Activated CD4-positive, alpha-beta T cell treated with anti-CD3 and anti-CD28 coated beads, Interleukin-2, amount 10 ng/mL, durations not matched to agents 7 days and 5 days (primary cell): ENCODE results near the gene SLIRP. TPM values are rescaled to one million over a fixed set of nuclear protein-coding genes. Genes with fewer than 3 reads are reported as not detected.
"Not testable (repeated sequence)": the region's sequence is repeated elsewhere in the genome, so short reads cannot be mapped to it uniquely, and the experiment has no call there.

ENCODE experiments used
- CTCF ChIA-PET: fragments of 350-600 bp; sonication (Branson Sonifier 250); formaldehyde crosslinking; loops from one replicate; lab custom pipeline; 2021; ENCODE audit warnings: antibody characterized with exemption; lab: Charles Lee
- POLR2A ChIA-PET: fragments of 350-600 bp; sonication (Branson Sonifier 250); formaldehyde crosslinking; loops from one replicate; lab custom pipeline; 2021; ENCODE audit warnings: antibody characterized with exemption; lab: Charles Lee
- DNase-seq: peaks from one replicate; pipeline ENCODE4 v3.0.0-alpha.2; 2020
- H3K27ac Mint-ChIP-seq: one replicate; pipeline ENCODE4 v1.8.0; 2021; ENCODE audit warnings: mild to moderate bottlenecking, moderate library complexity, mixed read lengths
- H3K27me3 Mint-ChIP-seq: one replicate; pipeline ENCODE4 v1.8.0; 2021; ENCODE audit warnings: mixed read lengths
- H3K36me3 Mint-ChIP-seq: one replicate; pipeline ENCODE4 v1.8.0; 2021; ENCODE audit warnings: low read depth, mixed read lengths
- H3K4me1 Mint-ChIP-seq: one replicate; pipeline ENCODE4 v1.8.0; 2021; ENCODE audit warnings: mixed read lengths
- H3K4me3 Mint-ChIP-seq: one replicate; pipeline ENCODE4 v1.8.0; 2021; ENCODE audit warnings: mild to moderate bottlenecking, moderate library complexity, mixed read lengths
- H3K9me3 Mint-ChIP-seq: one replicate; pipeline ENCODE4 v1.8.0; 2021; ENCODE audit warnings: mixed read lengths
- total RNA-seq, 2 experiments: library from RNA; stranded (reverse); gene quantifications; one replicate each; pipeline ENCODE4 v1.2.3, GENCODE V29; 2021

The SLIRP gene
- total RNA-seq, 2 experiments from 2014 or later, result 61.9 to 73.6 TPM

DNA sequence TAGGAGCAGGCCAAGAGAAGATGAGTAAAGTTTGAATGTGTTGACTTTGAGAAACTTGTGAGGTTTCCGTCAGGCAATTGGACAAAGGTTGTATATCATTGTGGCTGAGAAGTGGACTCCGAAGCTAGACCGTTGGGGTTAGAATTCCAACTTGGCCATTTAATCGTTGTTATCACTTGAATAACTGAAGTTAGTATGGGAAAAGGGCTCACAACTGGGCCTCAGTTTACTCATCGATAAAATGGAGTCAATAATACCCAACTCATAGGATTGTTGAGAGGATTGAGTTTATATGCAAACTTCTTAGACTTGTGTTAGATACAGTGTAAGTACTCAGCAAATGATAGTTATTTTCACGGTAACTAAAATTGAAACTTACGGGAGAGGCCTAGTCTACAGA is 846 bp downstream of the SLIRP start:
- H3K9me3 Mint-ChIP-seq, result no peaks in the 10 kb centered on the region
- peaks cover 48% of the 10 kb centered on the region for H3K36me3 Mint-ChIP-seq
- H3K4me1 Mint-ChIP-seq, result peaks cover 39% of the 10 kb centered on the region
- peak overlapping the region; percentile 91 for H3K4me3 Mint-ChIP-seq
- no peak for DNase-seq
- ChIA-PET CTCF (no interaction called here), POLR2A (no interaction called here)
- H3K27me3 Mint-ChIP-seq, result no peaks in the 10 kb centered on the region
- H3K27ac Mint-ChIP-seq, result peak overlapping the region; percentile 92

DNA sequence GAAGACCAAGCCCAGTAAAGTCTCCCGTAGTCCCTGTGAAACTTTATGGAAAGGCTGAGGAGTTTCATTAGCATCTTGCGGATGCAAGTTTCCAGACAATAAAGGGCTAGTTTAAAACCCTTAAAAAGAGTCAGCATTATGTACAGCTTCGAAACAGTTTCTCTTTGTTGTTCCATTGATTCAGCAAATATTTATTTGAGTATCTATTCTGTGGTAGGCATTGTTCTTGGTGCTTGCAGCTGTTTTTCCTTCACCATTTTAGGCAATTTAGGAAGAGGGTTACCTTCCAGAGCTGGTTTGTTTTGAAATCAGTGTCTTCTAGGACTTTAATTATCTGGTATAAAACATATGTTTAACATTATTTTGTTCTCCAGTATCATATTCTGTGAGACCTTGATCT is 1.5 kb downstream of the SLIRP start:
- POLR2A ChIA-PET, result no interaction called here
- CTCF ChIA-PET, result no interaction called here
- peak overlapping the region; percentile 92 for H3K27ac Mint-ChIP-seq
- peaks cover 39% of the 10 kb centered on the region for H3K4me1 Mint-ChIP-seq
- peaks cover 42% of the 10 kb centered on the region for H3K36me3 Mint-ChIP-seq
- peak overlapping the region; percentile 91 for H3K4me3 Mint-ChIP-seq
- H3K27me3 Mint-ChIP-seq, result no peaks in the 10 kb centered on the region
- no peaks in the 10 kb centered on the region for H3K9me3 Mint-ChIP-seq
- DNase-seq, result no peak

DNA sequence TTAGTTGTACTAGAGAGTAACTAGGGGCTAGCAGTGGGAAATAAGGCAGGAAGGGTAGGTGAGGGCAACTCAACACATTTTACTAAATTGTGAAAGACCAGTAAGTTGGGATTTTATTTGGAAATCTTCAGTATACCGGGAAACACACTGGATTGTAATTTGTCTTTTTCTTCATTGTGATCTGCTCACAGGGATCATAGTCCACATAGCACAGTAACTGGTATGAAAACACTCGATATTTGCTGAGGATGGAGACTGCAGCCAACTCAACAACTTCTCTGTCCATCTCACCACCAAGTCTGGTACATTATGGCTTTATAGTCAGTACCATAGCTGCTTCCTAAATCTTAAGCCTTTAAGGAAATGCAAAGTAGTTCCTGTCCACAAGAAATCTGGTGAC is 2.5 kb downstream of the SLIRP start:
- Mint-ChIP-seq H3K9me3 (no peaks in the 10 kb centered on the region), H3K4me1 (peaks cover 46% of the 10 kb centered on the region), H3K36me3 (peaks cover 45% of the 10 kb centered on the region), H3K27me3 (no peaks in the 10 kb centered on the region), H3K27ac (no peak overlapping the region), H3K4me3 (no peak overlapping the region)
- no peak for DNase-seq
- CTCF ChIA-PET, result interaction anchor here (1.5 kb wide), 1 partner anchor 10 kb away, joined by 6 read pairs; no protein-coding TSS in a partner anchor
- POLR2A ChIA-PET, result no interaction called here

DNA sequence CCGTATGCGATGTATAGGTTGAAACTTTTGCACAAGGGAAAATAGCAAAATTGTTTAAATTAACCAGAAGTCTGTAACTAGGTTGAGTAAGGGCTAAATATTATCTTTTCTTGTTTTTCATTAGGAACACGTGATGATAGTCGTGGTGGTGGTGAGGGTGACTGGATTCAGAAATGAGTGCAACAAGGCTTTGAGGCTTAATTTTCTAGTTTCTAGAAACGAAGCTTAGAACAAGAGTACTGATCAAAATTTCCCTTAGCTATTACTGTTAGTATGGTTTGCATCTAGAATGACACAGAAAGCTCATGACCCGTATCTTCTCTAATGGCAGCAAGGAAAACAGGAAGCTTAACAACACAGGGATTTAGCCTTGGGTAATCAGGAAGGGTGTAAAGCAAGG is 7.0 kb downstream of the SLIRP start:
- no peaks in the 10 kb centered on the region for H3K9me3 Mint-ChIP-seq
- peaks cover 51% of the 10 kb centered on the region for H3K36me3 Mint-ChIP-seq
- no peaks in the 10 kb centered on the region for H3K27me3 Mint-ChIP-seq
- CTCF ChIA-PET, result no interaction called here
- H3K4me1 Mint-ChIP-seq, result peaks cover 22% of the 10 kb centered on the region
- POLR2A ChIA-PET, result no interaction called here
- H3K27ac Mint-ChIP-seq, result no peak overlapping the region
- no peak overlapping the region for H3K4me3 Mint-ChIP-seq
- DNase-seq, result no peak

DNA sequence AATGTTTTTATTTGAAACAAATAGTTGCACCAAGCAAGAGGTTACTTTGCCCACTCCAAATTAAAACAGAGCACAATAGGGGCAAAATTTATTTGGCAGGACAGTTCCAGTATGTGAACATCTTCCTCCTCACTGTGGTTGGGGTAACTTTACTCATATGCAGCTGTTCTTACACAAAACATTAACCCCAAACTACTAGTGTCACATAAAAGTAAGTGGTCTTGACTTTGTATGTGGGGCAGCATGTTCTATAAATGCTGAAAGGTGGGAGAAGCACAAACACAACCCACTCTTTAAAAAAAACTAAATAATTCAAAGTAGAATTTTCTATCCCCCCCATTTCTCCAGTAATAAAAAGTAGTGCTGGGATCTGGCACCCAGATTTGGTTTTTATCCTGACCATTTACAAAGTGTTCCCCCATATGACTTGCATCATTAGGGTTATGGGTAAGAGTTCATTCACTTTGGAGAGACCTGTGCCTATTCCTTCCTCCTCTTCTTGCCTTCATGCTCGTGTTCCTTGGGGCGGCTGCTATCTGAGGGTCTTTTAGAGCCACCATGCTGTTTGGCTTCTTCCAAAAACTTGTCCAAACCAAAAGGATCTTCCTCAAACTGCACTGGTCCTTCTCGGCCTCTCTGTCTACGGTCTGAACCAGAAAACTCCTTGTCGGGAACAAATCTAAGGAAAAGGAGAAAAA is 9.9 kb downstream of the SLIRP start:
- H3K9me3 Mint-ChIP-seq, result no peaks in the 10 kb centered on the region
- ChIA-PET POLR2A (no interaction called here), CTCF (interaction anchor here (0.6 to 0.7 kb wide), 2 partner anchors 127 to 331 kb away, joined by 3 to 5 read pairs; no protein-coding TSS in a partner anchor)
- H3K27ac Mint-ChIP-seq, result no peak overlapping the region
- peaks cover 13% of the 10 kb centered on the region for H3K4me1 Mint-ChIP-seq
- H3K27me3 Mint-ChIP-seq, result no peaks in the 10 kb centered on the region
- H3K36me3 Mint-ChIP-seq, result peaks cover 59% of the 10 kb centered on the region
- no peak overlapping the region for H3K4me3 Mint-ChIP-seq
- no peak for DNase-seq

DNA sequence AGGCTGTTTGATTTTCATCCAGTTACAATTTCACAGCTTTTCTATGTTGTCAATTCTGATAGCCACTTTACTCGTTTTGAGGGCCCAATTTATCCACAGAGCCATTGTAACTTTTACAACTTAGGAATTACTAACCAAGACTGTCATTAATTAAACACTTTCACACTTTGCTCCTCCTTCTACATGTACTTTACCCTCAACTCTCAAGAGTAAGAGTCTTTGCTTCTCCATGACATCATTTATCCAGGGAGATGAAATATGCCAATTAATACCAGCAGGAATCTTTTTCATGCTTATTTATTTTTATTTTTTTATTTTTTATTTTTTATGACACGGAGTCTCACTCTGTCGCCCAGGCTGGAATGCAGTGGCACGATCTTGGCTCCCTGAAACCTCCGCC is 13.5 kb downstream of the SLIRP start:
- Mint-ChIP-seq H3K27ac (no peak overlapping the region), H3K36me3 (peaks cover 58% of the 10 kb centered on the region)

DNA sequence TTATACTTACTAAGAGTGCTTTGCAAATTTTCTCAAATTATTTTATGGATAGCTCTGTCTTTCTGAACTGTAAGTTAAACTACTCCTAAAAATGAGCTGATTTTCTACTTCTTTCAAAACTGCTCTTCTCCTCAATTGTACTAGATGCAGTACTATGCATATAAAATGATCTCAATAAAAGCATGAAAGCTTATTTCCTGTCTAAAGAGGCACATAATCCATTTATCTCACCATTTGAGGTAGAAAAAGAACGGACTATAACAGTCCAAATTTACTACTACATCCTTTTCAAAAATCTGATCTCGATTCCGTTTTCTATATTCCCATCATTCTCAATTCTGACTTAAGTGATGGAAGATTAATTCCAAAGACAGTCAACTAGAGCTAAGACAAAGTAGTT is 14.4 kb downstream of the SLIRP start:
- DNase-seq, result no peak
- H3K4me1 Mint-ChIP-seq, result no peaks in the 10 kb centered on the region
- CTCF ChIA-PET, result no interaction called here
- peaks cover 64% of the 10 kb centered on the region for H3K36me3 Mint-ChIP-seq
- H3K27me3 Mint-ChIP-seq, result no peaks in the 10 kb centered on the region
- H3K4me3 Mint-ChIP-seq, result no peak overlapping the region
- H3K27ac Mint-ChIP-seq, result no peak overlapping the region
- POLR2A ChIA-PET, result no interaction called here
- H3K9me3 Mint-ChIP-seq, result no peaks in the 10 kb centered on the region

More for the DNA sequence above, 13.5 kb downstream of the SLIRP start:
- Mint-ChIP-seq H3K27me3 (no peaks in the 10 kb centered on the region), H3K4me1 (no peaks in the 10 kb centered on the region), H3K9me3 (no peaks in the 10 kb centered on the region), H3K4me3 (no peak overlapping the region)
- ChIA-PET CTCF (interaction anchor here (1.1 kb wide), 1 partner anchor 9 kb away, joined by 3 read pairs; no protein-coding TSS in a partner anchor), POLR2A (no interaction called here)
- DNase-seq, result no peak

DNA sequence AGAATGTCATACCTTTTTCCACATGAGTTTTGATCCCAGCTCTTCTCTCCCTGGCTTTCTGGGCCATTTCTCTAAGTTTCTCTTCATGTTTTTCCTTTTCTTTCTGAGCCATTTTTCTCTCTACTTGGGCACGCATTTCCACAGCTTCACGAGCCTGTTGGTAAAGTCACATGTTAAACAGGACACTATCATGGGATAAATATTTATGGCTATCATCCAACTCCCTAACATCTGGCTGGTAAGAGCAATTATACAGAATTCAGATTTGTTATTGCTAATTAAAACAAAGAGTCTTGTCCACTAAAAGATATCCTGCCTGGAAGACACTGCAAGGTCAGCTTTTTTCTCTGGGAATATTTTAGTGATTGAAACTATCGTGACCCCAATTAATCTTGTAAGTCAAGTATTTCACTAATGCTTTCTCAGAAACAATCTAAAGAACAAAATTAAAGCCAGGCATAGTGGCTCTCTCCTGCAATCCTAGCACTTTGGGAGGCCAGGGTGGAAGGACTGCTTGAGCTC is 23.1 kb downstream of the SLIRP start:
- ChIA-PET POLR2A (no interaction called here), CTCF (interaction anchor here (0.6 kb wide), 2 partner anchors 325 to 910 kb away, joined by 3 to 4 read pairs; no protein-coding TSS in a partner anchor)
- peaks cover 63% of the 10 kb centered on the region for H3K36me3 Mint-ChIP-seq
- no peaks in the 10 kb centered on the region for H3K4me1 Mint-ChIP-seq
- no peaks in the 10 kb centered on the region for H3K9me3 Mint-ChIP-seq
- no peak for DNase-seq
- H3K27me3 Mint-ChIP-seq, result no peaks in the 10 kb centered on the region
- H3K27ac Mint-ChIP-seq, result no peak overlapping the region
- no peak overlapping the region for H3K4me3 Mint-ChIP-seq

DNA sequence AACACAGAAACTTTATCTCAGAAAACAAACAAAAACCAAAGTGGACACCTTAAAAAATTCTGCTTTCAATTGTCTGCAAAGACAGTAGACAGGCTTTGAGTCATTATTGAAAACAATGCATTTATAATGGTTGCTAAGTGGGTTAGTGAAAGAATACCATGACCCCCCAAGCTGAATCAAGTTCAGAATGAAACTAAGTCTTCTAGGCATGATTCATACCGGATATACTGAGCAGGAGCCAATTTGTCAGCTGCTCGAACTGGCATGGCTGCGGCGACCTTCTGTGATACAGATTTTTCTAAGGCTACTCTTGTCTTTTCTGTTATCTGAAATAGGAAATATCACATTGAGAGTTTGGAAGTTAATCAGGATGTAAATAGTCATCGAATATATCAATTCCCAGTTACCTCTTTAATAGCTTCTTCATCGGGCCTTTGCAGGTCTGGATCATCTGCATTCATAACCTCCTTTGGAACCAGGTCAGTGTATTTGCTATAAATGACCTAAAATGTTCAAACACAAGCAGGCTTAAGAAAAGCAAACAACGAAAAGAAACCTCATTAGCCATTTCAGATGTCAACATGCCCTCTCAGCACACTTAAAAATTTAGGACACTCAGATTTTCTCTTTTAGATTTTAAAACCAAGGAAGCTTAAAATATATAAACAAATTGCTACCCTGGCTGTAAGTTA is 30.8 kb downstream of the SLIRP start:
- H3K27ac Mint-ChIP-seq, result peak overlapping the region; percentile 13
- ChIA-PET CTCF (interaction anchor here (0.6 to 1.2 kb wide), 2 partner anchors 27 to 212 kb away, joined by 3 to 5 read pairs; no protein-coding TSS in a partner anchor), POLR2A (no interaction called here)
- H3K36me3 Mint-ChIP-seq, result peaks cover 57% of the 10 kb centered on the region
- no peaks in the 10 kb centered on the region for H3K27me3 Mint-ChIP-seq
- H3K9me3 Mint-ChIP-seq, result no peaks in the 10 kb centered on the region
- DNase-seq, result no peak
- H3K4me1 Mint-ChIP-seq, result peaks cover 17% of the 10 kb centered on the region
- no peak overlapping the region for H3K4me3 Mint-ChIP-seq

DNA sequence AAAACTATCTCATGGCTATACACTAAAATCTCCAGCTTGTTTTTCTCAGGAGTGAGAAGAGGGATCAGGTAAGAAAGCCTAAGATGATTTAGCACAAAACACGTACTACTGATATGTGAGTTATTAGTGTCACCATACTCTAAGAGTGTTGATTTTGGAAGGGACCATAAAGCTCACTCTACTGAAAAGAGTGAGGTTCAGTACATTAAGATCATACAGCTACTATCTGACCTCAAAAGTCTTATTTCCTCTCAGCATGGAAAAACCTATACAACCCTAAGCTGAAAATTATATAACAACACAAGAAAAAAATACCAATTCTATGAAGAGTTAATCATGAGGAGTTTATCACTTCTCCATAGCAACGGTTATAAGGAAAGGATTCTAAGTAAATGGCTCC is 33.5 kb downstream of the SLIRP start:
- Mint-ChIP-seq H3K9me3 (no peaks in the 10 kb centered on the region), H3K4me3 (no peak overlapping the region), H3K27me3 (no peaks in the 10 kb centered on the region), H3K4me1 (peaks cover 19% of the 10 kb centered on the region), H3K36me3 (peaks cover 53% of the 10 kb centered on the region), H3K27ac (no peak overlapping the region)
- no peak for DNase-seq
- ChIA-PET CTCF (interaction anchor here (0.7 to 1.9 kb wide), 3 partner anchors 11 to 279 kb away, joined by 3 to 6 read pairs (median 3); no protein-coding TSS in a partner anchor), POLR2A (no interaction called here)

DNA sequence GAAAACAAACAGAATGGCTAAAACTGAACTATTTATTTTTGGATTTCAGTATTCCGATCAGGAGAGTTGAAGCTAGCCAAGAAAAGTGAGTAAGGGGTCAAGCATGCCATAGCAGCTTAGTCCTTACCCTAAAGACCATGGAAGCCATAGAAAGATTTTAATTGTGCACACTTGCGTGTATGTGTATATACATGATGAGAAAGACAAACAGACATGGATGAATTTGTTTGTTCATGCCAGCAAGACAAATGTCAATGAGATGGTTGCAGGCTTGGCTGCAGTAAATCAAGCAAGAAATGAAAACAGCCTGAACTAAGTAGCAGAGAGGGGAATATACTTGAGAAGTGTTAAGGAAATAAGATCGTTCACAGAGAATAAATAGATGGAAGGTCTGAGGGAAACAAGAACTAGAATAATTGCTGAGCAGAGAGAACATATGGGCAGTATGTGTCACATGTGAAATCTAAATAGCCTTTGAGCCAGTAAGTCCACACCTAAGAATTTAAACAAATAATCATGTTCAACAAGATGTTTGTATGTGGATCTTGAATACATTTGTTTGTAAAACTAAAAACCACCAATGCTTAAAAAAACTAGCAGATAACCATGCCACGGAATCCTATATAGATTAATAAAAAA is 38.3 kb downstream of the SLIRP start:
- no peak overlapping the region for H3K27ac Mint-ChIP-seq
- POLR2A ChIA-PET, result no interaction called here
- H3K36me3 Mint-ChIP-seq, result peaks cover 57% of the 10 kb centered on the region
- CTCF ChIA-PET, result interaction anchor here (1.2 kb wide), 2 partner anchors 12 to 14 kb away, joined by 4 to 5 read pairs; no protein-coding TSS in a partner anchor
- DNase-seq, result no peak
- no peak overlapping the region for H3K4me3 Mint-ChIP-seq
- H3K27me3 Mint-ChIP-seq, result no peaks in the 10 kb centered on the region
- no peaks in the 10 kb centered on the region for H3K9me3 Mint-ChIP-seq
- H3K4me1 Mint-ChIP-seq, result peaks cover 9% of the 10 kb centered on the region

DNA sequence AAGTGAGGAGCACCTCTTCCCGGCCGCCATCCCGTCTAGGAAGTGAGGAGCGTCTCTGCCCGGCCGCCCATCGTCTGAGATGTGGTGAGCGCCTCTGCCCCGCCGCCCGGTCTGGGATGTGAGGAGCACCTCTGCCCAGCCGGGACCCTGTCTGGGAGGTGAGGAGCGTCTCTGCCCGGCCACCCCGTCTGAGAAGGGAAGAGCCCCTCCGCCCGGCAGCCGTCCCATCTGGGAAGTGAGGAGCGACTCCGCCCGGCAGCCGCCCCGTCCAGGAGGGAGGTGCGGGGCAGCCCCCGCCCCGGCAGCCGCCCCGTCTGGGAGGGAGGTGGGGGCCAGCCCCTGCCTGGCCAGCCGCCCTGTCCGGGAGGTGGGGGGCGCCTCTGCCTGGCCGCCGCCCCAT is 39.5 kb downstream of the SLIRP start:
- H3K4me1 Mint-ChIP-seq, CTCF ChIA-PET, DNase-seq, H3K4me3 Mint-ChIP-seq, H3K9me3 Mint-ChIP-seq, H3K27ac Mint-ChIP-seq, POLR2A ChIA-PET, H3K27me3 Mint-ChIP-seq: not testable (repeated sequence)
- peaks cover 50% of the 10 kb centered on the region for H3K36me3 Mint-ChIP-seq
